GM10248 (cell line): Measurements from ENCODE around the gene KRTAP19-5.
"Not testable (repeated sequence)": the region's sequence is repeated elsewhere in the genome, so short reads cannot be mapped to it uniquely, and the experiment has no call there.

Source experiments
- CTCF ChIA-PET: fragments of 300-600 bp; sonication (Branson Sonifier 250); formaldehyde crosslinking; extraction: SDS; loops from one replicate; lab custom pipeline; 2021; ENCODE audit warnings: antibody characterized with exemption; lab: Yijun Ruan, JAX
- POLR2A ChIA-PET: fragments of 350-650 bp; sonication (Branson Sonifier 250); formaldehyde crosslinking; extraction: SDS; loops from one replicate; lab custom pipeline; 2020; ENCODE audit warnings: antibody characterized with exemption; lab: Yijun Ruan, JAX
- DNase-seq: peaks from one replicate; pipeline ENCODE4 v3.0.0; 2012; ENCODE audit errors: extremely low spot score
- TF ChIP-seq, protein P1 (sequence below): IDR thresholded peaks from 2 replicates; pipeline ENCODE4 v1.5.1; 2012; ENCODE audit warnings: mild to moderate bottlenecking, low read depth; ENCODE audit errors: extremely low read depth, missing control alignments, control extremely low read depth

Gene KRTAP19-5

DNA sequence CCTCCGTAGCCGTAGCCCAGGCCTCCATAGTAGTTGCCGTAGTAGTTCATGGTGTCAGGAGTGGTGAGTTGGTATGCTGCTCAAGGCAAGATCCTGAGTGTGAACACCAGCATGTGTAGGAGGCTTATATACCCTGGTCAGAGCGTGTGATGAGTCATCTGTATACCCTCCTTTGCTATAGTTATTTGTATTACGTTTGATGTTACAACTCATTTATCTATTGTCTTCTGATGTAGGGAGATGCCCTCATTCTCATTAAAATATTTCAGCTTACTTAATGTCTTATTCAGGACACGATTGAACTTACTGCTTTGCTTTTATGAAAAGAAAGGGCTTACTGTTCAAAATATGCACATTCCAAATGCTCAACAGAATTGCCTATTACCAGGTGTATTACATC, at the start of gene KRTAP19-5:
Gene KRTAP19-5 (minus strand): TSS at position 101 of the 400 bp plus-strand sequence. CDS start 51 bp downstream, at position 50.
- no peak for DNase-seq
- ChIA-PET CTCF (no interaction called here), POLR2A (no interaction called here)
- TF ChIP-seq, protein P1, sequence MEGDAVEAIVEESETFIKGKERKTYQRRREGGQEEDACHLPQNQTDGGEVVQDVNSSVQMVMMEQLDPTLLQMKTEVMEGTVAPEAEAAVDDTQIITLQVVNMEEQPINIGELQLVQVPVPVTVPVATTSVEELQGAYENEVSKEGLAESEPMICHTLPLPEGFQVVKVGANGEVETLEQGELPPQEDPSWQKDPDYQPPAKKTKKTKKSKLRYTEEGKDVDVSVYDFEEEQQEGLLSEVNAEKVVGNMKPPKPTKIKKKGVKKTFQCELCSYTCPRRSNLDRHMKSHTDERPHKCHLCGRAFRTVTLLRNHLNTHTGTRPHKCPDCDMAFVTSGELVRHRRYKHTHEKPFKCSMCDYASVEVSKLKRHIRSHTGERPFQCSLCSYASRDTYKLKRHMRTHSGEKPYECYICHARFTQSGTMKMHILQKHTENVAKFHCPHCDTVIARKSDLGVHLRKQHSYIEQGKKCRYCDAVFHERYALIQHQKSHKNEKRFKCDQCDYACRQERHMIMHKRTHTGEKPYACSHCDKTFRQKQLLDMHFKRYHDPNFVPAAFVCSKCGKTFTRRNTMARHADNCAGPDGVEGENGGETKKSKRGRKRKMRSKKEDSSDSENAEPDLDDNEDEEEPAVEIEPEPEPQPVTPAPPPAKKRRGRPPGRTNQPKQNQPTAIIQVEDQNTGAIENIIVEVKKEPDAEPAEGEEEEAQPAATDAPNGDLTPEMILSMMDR: no peak

DNA sequence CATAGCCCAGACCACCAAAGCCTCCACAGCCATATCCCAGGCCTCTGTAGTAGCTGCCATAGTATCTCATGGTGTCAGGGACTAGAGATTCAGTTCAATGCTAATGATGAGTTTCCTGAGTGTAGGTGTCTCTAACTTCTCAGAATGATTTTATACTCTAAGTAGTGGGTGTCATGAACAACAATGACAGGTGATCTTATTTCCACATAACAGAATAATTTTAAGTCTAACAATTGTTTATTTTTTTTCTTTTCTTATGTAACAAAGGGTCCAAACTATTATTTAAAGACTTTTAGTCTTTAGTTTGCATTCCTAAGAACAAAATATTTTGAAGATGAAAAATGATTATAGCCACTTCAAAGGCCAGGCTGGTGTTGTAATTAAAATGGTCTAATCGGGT, 39.8 kb upstream of the KRTAP19-5 start, which contains the start of gene KRTAP19-6:
Gene KRTAP19-6 (minus strand): TSS at position 101 of the 400 bp plus-strand sequence. CDS start 31 bp downstream, at position 70.
- ChIA-PET POLR2A (no interaction called here), CTCF (no interaction called here)
- no peak for DNase-seq
- TF ChIP-seq, protein P1: no peak

DNA sequence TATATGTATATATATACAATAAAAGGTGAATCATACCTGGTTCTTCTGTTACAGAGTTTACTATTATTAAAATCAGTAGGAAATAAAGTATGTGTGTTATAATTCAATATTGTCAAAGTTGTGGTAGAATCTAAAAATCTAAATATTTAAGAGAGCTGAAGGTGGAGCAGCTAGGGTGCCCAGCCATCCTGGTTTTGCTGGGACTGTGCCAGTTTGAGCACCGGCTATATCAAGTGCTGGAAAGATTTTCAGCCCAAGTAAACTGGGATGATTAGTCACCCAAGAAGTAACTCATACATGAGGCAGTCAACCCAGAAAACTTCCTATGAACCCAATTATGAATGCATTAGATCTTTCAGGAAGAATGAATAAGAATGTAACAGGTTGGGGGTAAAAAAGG, 16.9 kb upstream of the KRTAP19-5 start:
- TF ChIP-seq, protein P1: no peak
- CTCF ChIA-PET: interaction anchor here (1.3 kb wide), 1 partner anchor 10 kb away, joined by 4 read pairs; no protein-coding TSS in a partner anchor
- POLR2A ChIA-PET: no interaction called here
- no peak for DNase-seq

DNA sequence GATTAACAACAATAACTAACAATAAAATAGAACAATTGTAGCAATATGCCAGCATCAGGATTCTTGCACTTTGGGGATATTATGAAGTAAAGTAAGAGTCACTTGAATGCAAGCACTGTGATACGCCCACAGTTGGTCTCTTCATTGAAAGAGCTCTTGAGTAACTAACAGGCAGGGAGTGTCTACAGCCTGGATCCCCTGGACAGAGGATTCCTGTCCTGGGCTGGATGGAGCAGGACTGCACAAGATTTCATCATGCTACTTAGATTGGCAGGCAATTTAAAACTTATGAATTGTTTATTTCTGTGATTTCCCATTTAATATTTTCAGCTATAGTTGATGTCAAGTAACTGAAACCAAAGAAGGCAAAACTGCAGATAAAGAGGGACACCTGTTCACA, 13.7 kb upstream of the KRTAP19-5 start:
- ChIA-PET CTCF (no interaction called here), POLR2A (no interaction called here)
- TF ChIP-seq, protein P1: no peak
- no peak for DNase-seq

DNA sequence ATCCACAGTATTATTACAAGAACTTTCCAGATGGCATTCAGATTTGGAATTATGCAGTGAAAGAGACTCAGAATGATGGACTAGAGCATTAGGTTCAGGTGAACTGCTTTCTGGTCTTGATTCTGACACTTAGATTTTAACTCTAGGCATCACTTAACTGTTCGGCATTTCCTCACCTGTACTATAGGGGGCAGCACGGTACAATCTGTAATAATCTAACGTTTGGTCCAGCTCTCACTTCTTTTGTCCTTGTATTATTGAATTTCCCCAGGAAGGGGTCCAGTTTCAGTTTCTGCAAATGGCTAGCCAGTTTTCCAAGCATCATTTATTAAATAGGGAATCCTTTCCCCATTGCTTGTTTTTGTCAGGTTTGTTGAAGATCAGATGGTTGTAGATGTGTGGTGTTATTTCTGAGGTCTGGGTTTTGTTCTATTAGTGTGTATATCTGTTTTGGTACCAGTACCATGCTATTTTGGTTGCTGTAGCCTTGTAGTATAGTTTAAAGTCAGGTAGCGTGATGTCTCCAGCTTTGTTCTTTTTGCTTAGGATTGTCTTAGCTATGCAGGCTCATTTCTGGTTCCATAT, 3.8 kb upstream of the KRTAP19-5 start:
- DNase-seq, POLR2A ChIA-PET: not testable (repeated sequence)
- CTCF ChIA-PET: interaction anchor here (1.0 to 2.1 kb wide), 4 partner anchors 9 to 23 kb away, joined by 3 to 8 read pairs (median 4); partner anchors contain the start of gene KRTAP19-4

DNA sequence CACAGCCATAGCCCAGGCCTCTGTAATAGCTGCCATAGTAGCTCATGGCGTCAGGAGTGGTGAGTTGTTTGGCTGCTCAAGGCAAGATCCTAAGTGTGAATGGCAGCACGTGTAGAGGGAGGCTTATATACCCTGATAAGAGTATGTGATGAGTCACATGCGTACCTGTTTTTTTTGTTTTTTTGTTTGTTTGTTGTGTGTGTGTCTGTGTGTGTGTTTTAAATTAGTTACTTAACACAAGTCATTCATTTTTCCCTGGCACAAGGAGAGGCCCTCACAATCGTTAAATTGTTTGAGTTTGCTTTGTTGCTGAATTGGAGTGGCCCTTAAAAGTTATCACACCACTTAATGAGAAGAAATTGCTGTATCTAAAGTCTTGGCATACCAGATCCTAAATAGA, 4.9 kb downstream of the KRTAP19-5 start, which contains the start of gene KRTAP19-4:
Gene KRTAP19-4 (minus strand): TSS at position 101 of the 400 bp plus-strand sequence. CDS start 55 bp downstream, at position 46.
- POLR2A ChIA-PET: no interaction called here
- CTCF ChIA-PET: interaction anchor here (2.0 kb wide), 1 partner anchor 9 kb away, joined by 8 read pairs; no protein-coding TSS in a partner anchor
- TF ChIP-seq, protein P1: no peak
- DNase-seq: no peak

DNA sequence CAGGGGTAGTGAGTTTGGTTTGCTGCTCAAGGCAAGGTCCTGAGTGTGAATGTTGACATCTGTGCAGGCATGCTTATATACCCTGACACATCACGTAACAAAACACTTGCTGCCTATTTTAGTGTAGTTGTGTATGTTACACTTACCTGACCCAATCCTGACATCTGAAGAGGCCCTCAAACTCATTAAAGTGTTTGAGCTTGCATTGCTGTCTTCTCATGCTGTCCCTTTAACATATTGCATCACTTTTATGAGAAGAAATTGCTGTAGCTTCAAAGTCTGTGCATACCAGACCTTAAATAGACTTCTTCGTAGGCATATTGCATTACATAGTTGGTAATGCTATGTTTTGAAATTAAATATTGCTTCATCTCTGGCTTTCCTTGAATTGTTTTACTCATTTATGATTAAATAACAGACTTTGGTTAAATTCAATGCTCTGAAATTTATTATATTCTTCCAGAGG, 9.9 kb downstream of the KRTAP19-5 start, which contains the start of gene KRTAP19-3:
Gene KRTAP19-3 (minus strand): TSS at position 51 of the 466 bp plus-strand sequence. CDS start 56 bp downstream, outside the sequence.
- TF ChIP-seq, protein P1: no peak
- no peak for DNase-seq
- CTCF ChIA-PET: no interaction called here
- POLR2A ChIA-PET: no interaction called here
